NCI-H2227 (cell line): ENCODE measurements around the gene ATF4.
"Not testable (repeated sequence)": the region's sequence is repeated elsewhere in the genome, so short reads cannot be mapped to it uniquely, and the experiment has no call there.

Experiments used
- DNase-seq: peaks from one replicate; lab custom pipeline; 2025; ENCODE audit not compliant: unreplicated experiment; lab: John Stamatoyannopoulos, UW

Gene ATF4

GRCh38 chr22:39489094-39490068, 31.0 kb upstream of the ATF4 start:
- no peak for DNase-seq

- DNase-seq = peak; percentile 78
Observed at GRCh38 chr22:39490135-39490798, 30.1 kb upstream of the ATF4 start.

- no peak for DNase-seq
Observed at GRCh38 chr22:39490966-39491680, 29.2 kb upstream of the ATF4 start.

- DNase-seq = no peak
Observed at GRCh38 chr22:39491696-39492095, 28.7 kb upstream of the ATF4 start.

- no peak for DNase-seq
Observed at GRCh38 chr22:39492186-39492585, 28.2 kb upstream of the ATF4 start.

- no peak for DNase-seq
Observed at GRCh38 chr22:39493759-39494158, 26.6 kb upstream of the ATF4 start.

- DNase-seq = no peak
Observed at GRCh38 chr22:39494471-39495120, 25.8 kb upstream of the ATF4 start.

GRCh38 chr22:39496131-39496838, 24.1 kb upstream of the ATF4 start:
- DNase-seq = peak; percentile 69

- DNase-seq = no peak
Observed at GRCh38 chr22:39497429-39497828, 22.9 kb upstream of the ATF4 start.

GRCh38 chr22:39498368-39498767, 22.0 kb upstream of the ATF4 start:
- DNase-seq = peak; percentile 52

- DNase-seq = no peak
Observed at GRCh38 chr22:39498802-39499201, 21.6 kb upstream of the ATF4 start.

- no peak for DNase-seq
Observed at GRCh38 chr22:39500101-39500500, 20.3 kb upstream of the ATF4 start.

- DNase-seq = no peak
Observed at GRCh38 chr22:39501644-39502108, 18.7 kb upstream of the ATF4 start.

- peak; percentile 91 for DNase-seq
Observed at GRCh38 chr22:39502109-39502788, 18.1 kb upstream of the ATF4 start, which contains the start of gene MIEF1. Gene MIEF1, plus strand, starts transcription at chr22:39502290. Its CDS starts 9,005 bp downstream, at chr22:39511295.

GRCh38 chr22:39502789-39503409, 17.5 kb upstream of the ATF4 start:
- no peak for DNase-seq

- DNase-seq = peak; percentile 9
Observed at GRCh38 chr22:39503630-39504029, 16.7 kb upstream of the ATF4 start.

- no peak for DNase-seq
Observed at GRCh38 chr22:39504071-39504470, 16.3 kb upstream of the ATF4 start.

- not testable (repeated sequence) for DNase-seq
Observed at GRCh38 chr22:39507021-39507420, 13.3 kb upstream of the ATF4 start.

- no peak for DNase-seq
Observed at GRCh38 chr22:39508393-39508792, 12.0 kb upstream of the ATF4 start.
